ENCODE measurements around the gene PLA2G4A.

The PLA2G4A gene

GRCh38 chr1:186975220-186975619 is 146.5 kb downstream of the PLA2G4A start:
- Histone ChIP-seq H3K27me3 (ENCODE audit: insufficient read depth, low read length) (no peaks in the 10 kb centered on the region), H3K36me3 (ENCODE audit: insufficient read depth, low read length) (no peaks in the 10 kb centered on the region), H4K20me1 (ENCODE audit: insufficient read depth, low read length) (no peaks in the 10 kb centered on the region), H3F3A (ENCODE audit: insufficient read depth, low read length) (no peaks in the 10 kb centered on the region), H3K9me2 (ENCODE audit: low read depth, low read length) (no peaks in the 10 kb centered on the region), H3K4me3 (ENCODE audit: low read depth, low read length, poor library complexity, severe bottlenecking) (no peak overlapping the region), H3K9me3 (ENCODE audit: low read length) (no peaks in the 10 kb centered on the region), H3K4me2 (ENCODE audit: low read length) (no peak overlapping the region), H3K4me1 (ENCODE audit: insufficient read depth, low read length, severe bottlenecking) (no peaks in the 10 kb centered on the region), H3K27ac (ENCODE audit: low read depth, low read length, poor library complexity, severe bottlenecking) (no peak overlapping the region), H3K79me2 (ENCODE audit: insufficient read depth, low read length) (no peaks in the 10 kb centered on the region), H3K9ac (ENCODE audit: low read length) (no peak overlapping the region), H2AFZ (ENCODE audit: low read length) (no peak overlapping the region)
- TF ChIP-seq EZH2 (IDR thresholded peaks at IDR 0.05; ENCODE audit: borderline replicate concordance, low read length): no peak
- TF ChIP-seq, protein P1, sequence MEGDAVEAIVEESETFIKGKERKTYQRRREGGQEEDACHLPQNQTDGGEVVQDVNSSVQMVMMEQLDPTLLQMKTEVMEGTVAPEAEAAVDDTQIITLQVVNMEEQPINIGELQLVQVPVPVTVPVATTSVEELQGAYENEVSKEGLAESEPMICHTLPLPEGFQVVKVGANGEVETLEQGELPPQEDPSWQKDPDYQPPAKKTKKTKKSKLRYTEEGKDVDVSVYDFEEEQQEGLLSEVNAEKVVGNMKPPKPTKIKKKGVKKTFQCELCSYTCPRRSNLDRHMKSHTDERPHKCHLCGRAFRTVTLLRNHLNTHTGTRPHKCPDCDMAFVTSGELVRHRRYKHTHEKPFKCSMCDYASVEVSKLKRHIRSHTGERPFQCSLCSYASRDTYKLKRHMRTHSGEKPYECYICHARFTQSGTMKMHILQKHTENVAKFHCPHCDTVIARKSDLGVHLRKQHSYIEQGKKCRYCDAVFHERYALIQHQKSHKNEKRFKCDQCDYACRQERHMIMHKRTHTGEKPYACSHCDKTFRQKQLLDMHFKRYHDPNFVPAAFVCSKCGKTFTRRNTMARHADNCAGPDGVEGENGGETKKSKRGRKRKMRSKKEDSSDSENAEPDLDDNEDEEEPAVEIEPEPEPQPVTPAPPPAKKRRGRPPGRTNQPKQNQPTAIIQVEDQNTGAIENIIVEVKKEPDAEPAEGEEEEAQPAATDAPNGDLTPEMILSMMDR (IDR thresholded peaks at IDR 0.05; ENCODE audit: low read length): no peak

DNA sequence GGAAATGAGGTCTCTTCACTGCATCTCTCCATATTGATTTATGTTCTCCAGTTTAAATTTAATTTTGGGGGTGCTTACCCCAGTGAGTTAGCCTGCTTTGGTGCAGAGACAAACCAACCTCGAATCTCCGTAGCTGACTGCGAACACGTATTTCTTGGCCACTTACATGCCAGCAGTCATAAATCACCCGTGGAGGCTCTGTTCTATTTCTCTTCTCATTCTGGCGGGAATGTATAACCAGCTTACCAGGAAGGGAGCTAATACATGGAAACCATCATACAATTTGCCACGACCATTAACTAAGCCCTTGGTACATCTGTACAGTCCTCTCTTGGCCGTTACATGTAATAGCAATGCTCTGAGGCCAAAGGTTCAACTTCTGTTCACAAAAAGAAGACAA is 148.0 kb downstream of the PLA2G4A start:
- Histone ChIP-seq H2AFZ (ENCODE audit: low read length) (no peak overlapping the region), H3K9me2 (ENCODE audit: low read depth, low read length) (no peaks in the 10 kb centered on the region), H3K4me2 (ENCODE audit: low read length) (no peak overlapping the region), H3K36me3 (ENCODE audit: insufficient read depth, low read length) (no peaks in the 10 kb centered on the region), H3K4me3 (ENCODE audit: low read depth, low read length, poor library complexity, severe bottlenecking) (no peak overlapping the region), H3K9ac (ENCODE audit: low read length) (no peak overlapping the region), H3F3A (ENCODE audit: insufficient read depth, low read length) (no peaks in the 10 kb centered on the region), H3K27ac (ENCODE audit: low read depth, low read length, poor library complexity, severe bottlenecking) (no peak overlapping the region), H3K79me2 (ENCODE audit: insufficient read depth, low read length) (no peaks in the 10 kb centered on the region), H4K20me1 (ENCODE audit: insufficient read depth, low read length) (no peaks in the 10 kb centered on the region), H3K4me1 (ENCODE audit: insufficient read depth, low read length, severe bottlenecking) (no peaks in the 10 kb centered on the region), H3K9me3 (ENCODE audit: low read length) (no peaks in the 10 kb centered on the region), H3K27me3 (ENCODE audit: insufficient read depth, low read length) (no peaks in the 10 kb centered on the region)
- TF ChIP-seq, protein P1 (IDR thresholded peaks at IDR 0.05; ENCODE audit: low read length): no peak
- TF ChIP-seq EZH2 (IDR thresholded peaks at IDR 0.05; ENCODE audit: borderline replicate concordance, low read length): no peak

GRCh38 chr1:186977266-186977957 is 148.7 kb downstream of the PLA2G4A start:
- Histone ChIP-seq H3K27ac (ENCODE audit: low read depth, low read length, poor library complexity, severe bottlenecking) (no peak overlapping the region), H3F3A (ENCODE audit: insufficient read depth, low read length) (no peaks in the 10 kb centered on the region), H3K9me3 (ENCODE audit: low read length) (no peaks in the 10 kb centered on the region), H2AFZ (ENCODE audit: low read length) (no peak overlapping the region), H3K79me2 (ENCODE audit: insufficient read depth, low read length) (no peaks in the 10 kb centered on the region), H3K4me1 (ENCODE audit: insufficient read depth, low read length, severe bottlenecking) (no peaks in the 10 kb centered on the region), H4K20me1 (ENCODE audit: insufficient read depth, low read length) (no peaks in the 10 kb centered on the region), H3K36me3 (ENCODE audit: insufficient read depth, low read length) (no peaks in the 10 kb centered on the region), H3K27me3 (ENCODE audit: insufficient read depth, low read length) (no peaks in the 10 kb centered on the region), H3K9ac (ENCODE audit: low read length) (no peak overlapping the region), H3K4me2 (ENCODE audit: low read length) (no peak overlapping the region), H3K9me2 (ENCODE audit: low read depth, low read length) (no peaks in the 10 kb centered on the region), H3K4me3 (ENCODE audit: low read depth, low read length, poor library complexity, severe bottlenecking) (no peak overlapping the region)
- no peak for TF ChIP-seq EZH2 (IDR thresholded peaks at IDR 0.05; ENCODE audit: borderline replicate concordance, low read length)
- TF ChIP-seq, protein P1 (IDR thresholded peaks at IDR 0.05; ENCODE audit: low read length): no peak

Data from OCI-LY1 (cell line).